Measurements from ENCODE around the gene ACAD11.
A peak's percentile ranks its signal among the peaks of the same experiment; 100 is the strongest.

Gene ACAD11

DNA sequence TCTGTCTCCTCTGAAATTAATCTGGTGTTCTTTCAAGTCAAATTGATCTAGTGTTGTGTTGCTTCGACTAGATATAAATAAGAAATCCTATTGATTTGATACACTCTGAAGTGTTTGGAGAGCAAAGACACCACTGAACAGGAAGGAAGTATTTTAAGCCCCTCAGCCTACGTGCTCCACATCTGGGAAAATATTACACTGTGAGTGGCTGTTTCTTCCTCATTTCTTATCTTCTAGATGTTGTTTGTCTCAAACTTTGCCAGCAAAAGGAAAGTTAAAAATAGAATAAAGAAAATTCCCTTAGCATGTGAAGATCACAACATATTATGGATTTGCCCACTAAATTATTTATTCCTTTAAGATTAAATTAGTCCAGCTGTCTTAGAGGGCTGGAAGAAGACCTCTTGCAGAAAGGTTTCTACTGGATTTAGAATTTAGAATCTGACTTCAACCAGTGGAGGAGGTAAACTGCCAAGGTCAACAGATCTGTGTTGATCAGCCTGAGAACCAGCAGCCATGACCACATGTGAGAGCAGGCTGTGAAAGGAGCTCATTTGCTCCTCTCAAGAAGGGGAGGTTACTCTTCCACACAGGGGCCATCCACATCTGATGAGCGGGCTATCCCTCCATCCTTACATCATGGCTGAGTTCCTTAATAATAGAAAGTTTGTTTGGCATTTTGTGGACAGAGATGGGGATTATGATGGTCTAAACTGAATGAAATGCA lies 108.9 kb downstream of the ACAD11 start:
- no peak for DNase-seq (ENCODE audit: low spot score)

DNA sequence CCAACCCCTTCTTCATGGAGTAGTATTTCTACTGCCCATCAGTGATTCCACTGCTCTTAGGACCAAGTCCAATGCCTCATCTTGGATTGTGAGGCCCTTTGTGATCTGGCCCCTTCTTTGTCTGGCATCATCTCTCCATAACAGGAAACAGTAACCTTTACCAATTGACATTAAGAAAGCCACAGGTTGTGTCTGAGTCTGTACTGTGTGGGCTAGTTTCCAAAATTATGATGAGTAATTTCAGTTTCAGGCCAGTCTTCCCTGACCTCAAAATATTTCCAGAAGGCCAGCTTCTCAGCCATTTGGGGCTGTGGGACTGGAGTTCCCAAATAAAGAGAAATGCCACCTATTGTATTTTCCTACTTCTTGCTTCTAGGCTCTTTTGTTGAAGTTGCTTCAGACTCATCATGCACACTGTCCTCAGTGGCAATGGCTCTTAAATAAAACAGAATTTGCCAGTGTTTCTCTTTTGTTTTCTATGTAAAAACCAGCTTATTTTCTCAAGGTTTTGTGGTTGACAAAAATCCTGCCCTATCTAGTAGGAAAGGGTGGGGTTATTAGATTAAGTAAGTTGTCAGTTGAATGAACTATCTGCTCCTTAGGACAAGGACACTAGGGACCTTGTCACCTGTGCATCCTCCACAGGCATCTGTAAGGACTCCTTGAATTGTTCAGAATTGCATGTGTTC lies 109.6 kb downstream of the ACAD11 start:
- DNase-seq (ENCODE audit: low spot score), result peak; percentile 64

DNA sequence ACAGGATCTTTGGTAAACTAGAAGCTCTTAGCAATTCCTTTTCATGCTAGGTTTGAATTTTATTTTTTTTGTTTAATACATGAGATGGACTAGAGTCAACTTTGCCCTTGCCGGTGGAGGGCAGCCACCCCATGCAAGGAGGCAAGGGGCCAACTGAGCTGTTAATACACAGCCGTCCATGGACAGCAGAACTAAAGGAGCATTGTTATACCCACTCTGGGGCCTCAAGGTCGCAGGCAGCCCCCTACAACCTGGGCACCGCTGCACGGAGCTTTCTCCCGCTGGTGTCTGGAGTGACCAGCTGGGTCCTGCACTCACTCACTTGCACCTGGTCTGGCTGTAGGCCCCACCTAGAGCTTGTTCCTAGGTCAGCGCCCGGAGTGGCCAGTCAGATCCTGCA lies 110.4 kb downstream of the ACAD11 start:
- no peak for DNase-seq (ENCODE audit: low spot score)

DNA sequence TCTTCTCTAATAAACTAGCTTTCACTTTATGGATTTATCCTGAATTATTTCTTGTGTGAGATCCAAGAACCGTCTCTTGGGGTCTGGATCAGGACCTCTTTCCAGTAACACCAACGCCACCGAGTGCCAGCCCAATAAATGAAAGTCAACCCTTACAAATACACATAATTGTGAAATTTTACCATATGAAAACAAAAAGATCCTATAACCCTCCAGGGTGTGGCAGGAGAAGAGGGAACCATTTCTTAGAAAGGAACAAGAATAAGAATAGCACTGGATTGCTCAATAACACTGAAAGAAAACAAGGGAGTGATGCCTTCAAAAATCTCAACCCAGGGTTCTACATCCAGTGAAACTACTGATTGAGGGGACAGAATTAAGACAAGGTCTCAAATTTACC lies 114.1 kb downstream of the ACAD11 start:
- peak; percentile 23 for DNase-seq (ENCODE audit: low spot score)

DNA sequence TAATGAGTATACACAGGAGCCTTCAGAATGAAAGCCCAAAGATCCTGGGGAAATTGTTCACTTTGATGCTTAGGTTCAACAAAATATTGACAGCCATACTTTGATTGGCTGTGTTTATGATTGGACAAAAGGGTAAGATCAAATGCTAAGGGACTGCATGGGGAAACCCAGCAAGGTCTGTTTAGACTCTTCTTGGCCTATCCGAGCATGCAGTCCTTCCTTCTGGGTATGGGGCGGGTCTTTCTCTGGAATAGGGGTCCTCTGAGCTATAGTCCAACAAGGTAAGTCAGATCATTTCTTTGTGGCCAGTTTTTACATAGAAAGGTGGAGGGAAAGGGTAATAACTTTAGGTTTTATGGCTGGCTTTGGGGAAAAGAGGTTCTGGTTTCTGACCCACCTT lies 115.5 kb downstream of the ACAD11 start:
- no peak for DNase-seq (ENCODE audit: low spot score)

DNA sequence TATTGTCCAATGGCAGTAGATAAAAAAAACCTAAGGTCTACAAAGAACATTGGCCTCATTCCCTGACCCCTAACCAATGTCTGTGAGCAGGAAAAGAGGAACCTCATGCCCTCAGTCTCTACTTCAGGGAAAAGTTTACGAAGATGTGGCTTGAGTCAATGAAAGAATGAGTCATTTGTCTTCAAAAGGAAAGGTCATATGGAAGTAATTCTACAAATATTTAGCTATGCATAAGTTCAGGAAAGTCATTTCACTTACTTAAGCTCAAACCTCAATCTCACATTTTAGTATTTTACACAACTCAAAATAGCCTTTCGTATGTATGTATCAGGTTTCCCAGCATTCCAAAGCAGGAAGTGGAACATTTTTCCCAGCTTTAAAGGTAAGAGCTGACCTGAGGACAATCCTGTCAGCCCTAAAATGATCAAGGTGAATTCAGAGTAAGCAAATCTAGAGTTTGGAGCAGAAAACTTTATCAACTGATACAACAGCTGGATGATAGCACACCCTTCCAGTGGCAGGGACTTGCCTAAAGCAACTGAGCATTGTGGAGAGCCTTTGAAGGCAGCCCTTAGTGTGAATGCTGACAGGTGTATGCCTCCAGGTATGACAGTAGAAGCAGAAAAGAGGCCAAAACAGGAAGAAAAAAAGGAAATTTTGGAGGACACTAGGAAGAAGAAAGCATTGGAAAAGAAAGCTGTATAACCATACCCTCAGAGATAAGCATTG lies 116.4 kb downstream of the ACAD11 start:
- peak; percentile 74 for DNase-seq (ENCODE audit: low spot score)

DNA sequence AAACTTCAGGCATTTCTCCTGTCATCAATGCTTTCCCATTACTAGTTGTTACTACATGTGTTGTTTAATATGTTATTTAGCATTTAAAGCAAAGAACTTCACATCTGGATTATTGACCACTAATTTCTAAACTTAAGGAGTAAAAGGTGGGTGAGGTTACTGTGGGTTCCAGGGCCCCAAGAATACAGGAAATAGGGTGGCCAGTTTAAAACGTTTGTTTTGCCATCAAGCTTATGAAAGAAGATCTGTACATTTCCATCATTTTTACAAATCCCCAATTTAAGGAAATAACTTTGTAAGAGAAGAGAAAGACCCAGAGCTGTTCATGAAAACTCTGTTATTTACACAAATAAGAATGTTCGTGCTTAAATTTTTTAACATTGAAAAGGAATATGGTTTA lies 117.0 kb downstream of the ACAD11 start:
- DNase-seq (ENCODE audit: low spot score), result no peak

DNA sequence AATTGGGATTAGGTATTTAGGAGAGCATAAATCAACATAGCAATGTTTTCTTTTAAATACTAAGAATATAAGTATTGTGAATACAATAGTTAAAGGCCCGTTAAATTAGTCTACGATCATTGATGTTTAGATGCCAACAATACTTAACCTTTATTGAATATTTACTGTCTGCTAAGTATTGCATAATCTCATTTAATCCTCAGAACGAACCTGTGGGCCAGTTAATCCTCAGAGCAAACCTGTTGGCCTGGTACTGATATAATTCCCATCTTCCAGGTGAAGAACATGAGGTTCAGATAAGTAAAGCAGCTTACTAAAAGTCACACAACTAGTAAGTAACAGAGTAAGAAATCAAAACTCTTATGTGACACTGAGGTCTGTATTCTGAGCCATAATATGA lies 119.9 kb downstream of the ACAD11 start:
- DNase-seq (ENCODE audit: low spot score), result no peak

DNA sequence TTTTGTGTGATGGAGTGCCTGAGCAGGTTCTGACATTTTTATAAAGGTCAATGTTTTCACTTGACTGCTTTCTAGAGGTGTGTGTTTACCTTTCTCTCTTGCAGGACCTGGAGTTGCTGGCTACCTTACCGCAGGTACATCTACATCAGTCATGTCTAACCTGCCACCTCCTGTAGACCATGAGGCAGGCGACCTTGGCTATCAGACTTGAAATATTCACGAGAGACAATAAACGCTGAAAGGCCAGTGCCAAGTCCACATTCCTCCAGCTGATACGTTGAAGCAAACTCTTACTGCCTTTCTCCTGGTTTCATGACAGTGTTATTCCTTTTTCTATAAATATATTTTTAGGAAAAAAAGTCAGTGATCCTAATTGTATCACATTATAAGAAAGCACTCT lies 121.5 kb downstream of the ACAD11 start:
- no peak for DNase-seq (ENCODE audit: low spot score)

DNA sequence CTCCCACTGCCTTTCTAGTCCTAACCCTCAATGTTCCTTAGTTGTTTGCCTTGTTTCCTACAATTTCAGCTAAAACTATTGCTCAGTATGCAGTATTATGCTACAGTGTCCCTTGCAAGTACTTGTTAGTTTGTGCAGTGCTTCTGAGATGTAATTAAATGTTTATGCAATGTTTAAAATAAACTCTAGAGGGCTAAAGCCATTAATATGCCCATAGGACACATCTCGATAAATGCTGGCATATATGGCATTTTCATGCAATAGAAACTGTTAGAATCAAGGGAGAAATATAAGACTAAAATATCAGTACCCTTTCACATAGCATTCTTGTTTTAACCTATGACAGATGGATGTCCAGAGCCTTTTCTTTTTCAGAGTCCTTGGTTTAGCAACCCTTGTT lies 122.3 kb downstream of the ACAD11 start:
- DNase-seq (ENCODE audit: low spot score), result no peak

DNA sequence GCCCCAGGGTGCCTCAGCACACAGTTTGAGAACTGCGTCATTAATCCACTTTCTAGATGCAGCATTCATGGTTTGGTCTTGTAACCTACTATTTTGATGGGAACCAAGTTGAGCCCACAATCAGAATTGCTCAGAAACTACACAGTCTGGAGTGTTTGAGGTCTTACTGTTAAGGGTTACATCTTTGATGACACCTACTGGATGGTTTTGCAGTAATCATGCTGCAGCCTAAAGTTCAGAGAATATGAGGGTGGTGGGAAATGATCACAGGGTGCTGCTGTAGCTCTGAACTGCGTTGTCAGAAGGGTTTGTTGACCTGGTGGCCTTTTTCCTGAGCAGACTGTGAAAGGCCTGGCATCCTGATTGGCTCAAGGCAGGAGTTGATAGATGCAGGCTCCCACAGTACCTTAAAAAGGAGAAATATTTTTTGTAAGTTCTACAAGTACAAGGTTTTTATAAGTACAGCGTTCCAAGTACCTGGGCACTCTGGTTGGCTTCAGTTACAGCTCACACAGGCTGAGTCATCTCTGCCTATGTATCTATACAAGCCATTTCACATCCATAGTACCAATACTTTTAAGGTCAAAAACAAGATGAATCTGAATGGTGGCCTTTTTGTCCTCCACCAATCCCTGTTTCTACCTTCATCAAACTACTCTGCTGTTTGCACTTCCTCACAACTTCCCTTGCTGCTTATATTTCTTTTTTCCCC lies 123.0 kb downstream of the ACAD11 start:
- peak; percentile 14 for DNase-seq (ENCODE audit: low spot score)

DNA sequence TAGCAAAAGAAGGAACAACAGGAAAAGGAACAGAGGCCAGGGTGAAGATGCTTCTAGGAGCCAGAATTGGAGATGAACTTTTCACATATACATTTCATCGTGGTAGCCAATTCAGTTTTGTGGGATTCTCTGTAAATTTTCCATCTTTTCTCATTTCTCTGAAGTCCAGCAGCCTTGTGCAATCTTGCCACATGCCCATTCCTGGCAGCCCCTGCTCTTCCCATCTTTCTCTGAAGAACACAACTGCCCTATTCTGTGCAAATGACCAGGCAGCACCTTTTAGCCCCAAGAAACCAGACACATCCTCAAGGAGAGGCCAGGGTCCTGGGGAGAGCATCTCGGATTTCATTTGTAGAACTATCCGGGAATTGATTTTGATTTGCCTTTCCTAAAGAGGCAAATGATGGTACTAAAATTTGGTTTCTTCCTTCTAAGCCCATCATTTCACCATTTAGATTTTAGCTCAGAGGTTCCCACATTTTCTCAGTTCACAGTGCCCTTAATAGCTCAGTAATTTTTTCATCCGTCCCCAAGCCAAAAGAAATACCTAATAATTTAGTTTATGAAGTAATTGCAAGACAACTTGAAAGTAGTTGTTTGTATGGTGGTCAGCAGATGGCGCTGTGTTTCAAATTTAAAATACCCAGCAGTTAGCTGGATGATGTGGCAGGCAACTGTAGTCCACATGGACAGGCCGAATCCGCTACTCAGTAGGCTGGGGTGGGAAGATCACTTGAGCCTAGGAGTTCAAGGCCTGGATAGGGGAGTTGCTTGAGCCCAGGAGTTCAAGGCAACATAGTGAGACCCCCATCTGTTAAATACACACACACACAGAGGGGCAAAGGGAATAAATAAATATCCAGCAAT lies 123.8 kb downstream of the ACAD11 start:
- peak; percentile 77 for DNase-seq (ENCODE audit: low spot score)

DNA sequence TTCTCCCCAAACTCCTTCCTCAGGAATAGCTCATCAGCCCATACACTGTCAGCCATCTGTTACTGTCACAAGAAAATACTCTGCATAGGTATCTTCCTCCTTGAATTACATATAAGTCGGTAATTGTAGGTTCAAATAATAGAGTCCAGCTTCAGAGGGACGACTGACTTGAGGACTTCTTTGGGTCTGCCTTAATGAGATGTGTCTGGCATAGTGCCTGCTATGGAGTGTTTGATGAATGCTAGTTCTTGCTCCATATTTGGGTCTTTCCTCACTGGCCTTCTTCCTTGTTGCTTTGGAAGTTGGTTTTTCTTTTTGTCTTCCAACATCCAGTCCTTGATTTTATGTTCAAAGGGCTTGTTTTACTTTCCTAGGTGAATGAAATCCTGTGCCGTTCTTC lies 129.0 kb downstream of the ACAD11 start:
- no peak for DNase-seq (ENCODE audit: low spot score)

DNA sequence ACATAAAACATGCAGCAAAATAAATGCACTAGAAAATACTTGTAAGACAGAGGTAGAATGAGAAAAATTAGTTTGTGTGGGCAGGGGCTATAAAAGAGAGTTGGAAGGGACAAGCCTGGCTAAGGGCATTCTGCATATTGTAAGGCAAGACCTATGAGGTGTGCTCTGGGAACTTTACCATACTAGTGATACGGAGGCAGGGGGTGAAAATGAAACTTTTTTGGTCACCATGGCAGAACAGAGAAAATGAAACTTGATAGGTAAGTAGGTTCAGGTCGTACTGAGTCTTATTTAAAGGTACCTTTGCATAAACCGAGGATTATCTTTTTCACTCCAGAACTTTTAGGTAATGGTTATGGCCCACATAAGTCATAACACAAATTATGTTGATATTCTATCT lies 137.3 kb downstream of the ACAD11 start:
- DNase-seq (ENCODE audit: low spot score), result no peak

DNA sequence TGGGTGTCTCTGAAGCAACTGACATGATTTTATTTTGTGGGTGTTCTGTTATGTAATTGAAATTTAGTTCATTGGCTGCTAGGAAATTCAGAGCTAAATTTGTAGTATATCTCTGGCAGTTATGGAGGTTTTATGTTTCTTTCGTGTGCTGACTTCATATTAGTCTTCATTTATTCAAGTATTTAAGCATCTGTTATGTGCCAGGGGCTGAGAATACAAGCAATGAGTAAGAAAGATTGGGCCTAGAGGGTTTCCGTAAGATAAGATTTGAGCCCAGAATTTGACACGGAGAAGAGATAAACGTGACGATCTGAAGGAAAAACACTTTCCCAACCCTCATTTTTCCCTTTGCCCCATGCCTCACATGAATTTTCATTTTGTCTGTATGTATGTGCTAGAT lies 137.7 kb downstream of the ACAD11 start:
- no peak for DNase-seq (ENCODE audit: low spot score)

DNA sequence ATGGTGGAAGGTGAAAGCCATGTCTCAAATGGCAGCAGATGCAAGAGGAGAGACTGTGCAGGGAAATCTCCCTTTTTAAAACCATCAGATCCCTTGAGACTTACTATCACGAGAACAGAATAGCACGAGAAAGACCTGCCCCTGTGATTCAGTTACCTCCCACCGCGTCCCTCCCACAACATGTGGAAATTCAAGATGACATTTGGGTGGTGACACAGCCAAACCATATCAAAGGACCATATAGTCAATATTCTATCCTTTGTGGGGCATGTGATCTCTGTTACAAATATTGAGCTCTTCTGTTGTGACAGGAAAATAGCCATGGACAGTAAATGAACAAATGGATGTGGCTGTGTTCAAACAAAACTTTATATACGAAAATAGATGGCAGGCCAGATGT lies 139.7 kb downstream of the ACAD11 start:
- no peak for DNase-seq (ENCODE audit: low spot score)

DNA sequence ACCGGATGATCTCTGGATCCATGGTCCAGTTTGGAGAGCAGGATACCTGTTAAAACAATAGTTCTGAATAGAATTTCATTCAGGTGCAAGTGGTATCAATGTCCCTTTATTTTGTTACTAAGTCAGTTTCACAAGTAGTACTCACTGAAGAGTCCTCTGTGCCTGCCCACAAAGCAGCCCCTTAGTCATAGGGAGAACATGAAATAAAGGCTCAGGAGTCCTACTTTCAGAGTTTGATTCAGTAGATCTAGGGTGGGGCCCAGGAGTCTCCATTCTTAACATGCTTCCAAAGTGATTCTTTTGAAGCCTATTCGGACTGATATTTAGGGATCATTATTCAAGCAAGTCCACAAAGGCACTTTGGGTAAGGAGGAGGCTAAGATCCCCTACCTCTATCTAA lies 142.3 kb downstream of the ACAD11 start:
- DNase-seq (ENCODE audit: low spot score), result no peak

DNA sequence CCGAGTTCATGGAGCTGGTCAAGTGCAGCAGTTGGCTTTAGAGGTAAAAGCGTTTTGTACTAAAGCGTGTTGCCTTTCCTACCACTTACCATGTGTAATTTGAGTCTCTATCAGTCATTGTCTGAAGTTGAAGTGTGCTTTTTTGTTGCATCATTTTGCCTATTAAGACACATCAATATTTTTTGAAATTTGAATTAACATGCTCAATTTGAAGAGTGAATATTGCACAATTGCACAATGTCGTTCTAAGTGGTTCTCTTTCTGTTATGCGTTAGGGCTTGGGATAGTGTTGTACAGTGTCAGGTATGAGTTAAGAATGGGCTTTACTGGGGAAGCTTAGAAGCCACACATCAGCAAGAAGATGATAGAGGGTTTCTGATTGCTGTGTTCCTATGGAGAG lies 146.6 kb downstream of the ACAD11 start:
- DNase-seq (ENCODE audit: low spot score), result no peak

DNA sequence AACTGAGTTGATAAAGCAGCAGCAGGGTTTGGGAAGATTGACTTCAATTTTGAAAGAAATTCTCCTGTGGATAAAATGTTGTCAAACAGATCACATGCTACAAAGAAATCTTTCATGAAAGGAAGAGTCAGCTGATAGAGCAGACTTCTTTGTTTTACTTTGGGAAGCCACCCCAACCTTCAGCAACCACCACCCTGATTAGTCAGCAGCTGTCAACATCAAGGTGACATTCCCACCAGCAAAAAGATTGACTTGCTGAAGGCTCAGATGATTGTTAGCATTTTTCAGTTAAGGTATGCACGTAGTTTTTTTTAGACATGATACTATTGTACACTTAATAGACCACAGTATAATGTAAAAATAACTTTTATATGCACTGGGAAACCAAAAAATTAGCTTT lies 150.1 kb downstream of the ACAD11 start:
- no peak for DNase-seq (ENCODE audit: low spot score)

DNA sequence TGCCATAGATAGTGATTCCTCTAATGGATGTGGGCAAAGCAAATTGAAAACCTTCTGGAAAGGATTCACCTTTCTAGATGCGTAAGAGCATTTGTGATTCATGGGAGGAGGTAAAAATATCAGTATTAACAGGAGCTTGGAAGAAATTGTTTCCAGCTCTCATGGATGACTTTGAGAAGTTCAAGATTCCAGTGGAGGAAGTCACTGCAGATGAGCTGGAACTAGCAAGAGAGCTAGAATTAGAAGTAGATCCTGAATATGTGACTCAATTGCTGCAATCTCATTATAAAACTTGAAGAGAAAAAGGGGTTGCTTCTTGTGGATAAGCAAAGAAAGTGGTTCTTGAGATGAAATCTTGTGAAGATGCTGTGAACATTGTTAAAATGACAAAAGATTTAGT lies 150.5 kb downstream of the ACAD11 start:
- DNase-seq (ENCODE audit: low spot score), result no peak

All from GM03348 (cell line).